ENCODE results near the gene NR6A1. TPM values are rescaled to one million over a fixed set of nuclear protein-coding genes. Genes with fewer than 3 reads are reported as not detected.

The NR6A1 gene
- polyA plus RNA-seq, 2 of the 4 experiments (the other 2 are of a cell fraction), result 1.7 to 3.3 TPM

DNA sequence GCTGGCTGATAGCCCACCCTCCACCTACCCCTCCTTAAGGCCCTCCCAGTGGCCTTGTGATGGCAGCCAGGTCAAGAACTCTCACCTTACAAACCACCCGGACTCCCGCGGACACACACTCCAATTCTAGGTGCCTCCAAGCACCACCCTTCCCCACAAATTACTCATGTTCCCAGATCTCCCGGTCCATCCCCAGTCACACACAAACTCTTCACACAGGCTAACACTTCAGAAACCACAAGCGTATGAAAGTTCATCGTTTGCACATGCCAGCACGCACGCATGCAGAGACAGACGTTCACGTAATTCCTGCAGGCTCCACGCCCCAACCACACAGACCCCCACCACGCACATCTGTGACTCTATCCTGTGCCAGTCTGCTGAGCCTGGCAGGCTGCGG, 281.9 kb downstream of the NR6A1 start:
- no peak overlapping the region for H3K4me3 ChIP-seq
- ChIA-PET POLR2A (no interaction called here), CTCF (interaction anchor here (0.9 to 1.0 kb wide), 2 partner anchors 11 to 70 kb away, joined by 3 read pairs; no protein-coding TSS in a partner anchor)
- 69% methylated on average over 12 of the region's 13 CpGs for WGBS (ENCODE audit: missing lambda C conversion rate)
- no peak for FAIRE-seq
- H3K4me1 ChIP-seq, result no peaks in the 10 kb centered on the region
- no peak overlapping the region for H3K4me2 ChIP-seq
- no peak for DNase-seq (ENCODE audit: low read depth in 1 of 2, low spot score in 1 of 2)
- no peak for ATAC-seq
- H3K27ac ChIP-seq, result no peak overlapping the region
- no peak for TF ChIP-seq REST (IDR thresholded peaks at IDR 0.05)
- no peak for TF ChIP-seq ATOH8 (CRISPR knock-in tag; IDR thresholded peaks at IDR 0.05; ENCODE audit: low read depth)
- TF ChIP-seq, protein P1, sequence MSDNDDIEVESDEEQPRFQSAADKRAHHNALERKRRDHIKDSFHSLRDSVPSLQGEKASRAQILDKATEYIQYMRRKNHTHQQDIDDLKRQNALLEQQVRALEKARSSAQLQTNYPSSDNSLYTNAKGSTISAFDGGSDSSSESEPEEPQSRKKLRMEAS (IDR thresholded peaks at IDR 0.05), result no peak
- TF ChIP-seq FOXS1 (CRISPR knock-in tag; IDR thresholded peaks at IDR 0.05), result no peak
- TF ChIP-seq SMC3 (IDR thresholded peaks at IDR 0.05), result no peak
- no peaks in the 10 kb centered on the region for H3K9me3 ChIP-seq

DNA sequence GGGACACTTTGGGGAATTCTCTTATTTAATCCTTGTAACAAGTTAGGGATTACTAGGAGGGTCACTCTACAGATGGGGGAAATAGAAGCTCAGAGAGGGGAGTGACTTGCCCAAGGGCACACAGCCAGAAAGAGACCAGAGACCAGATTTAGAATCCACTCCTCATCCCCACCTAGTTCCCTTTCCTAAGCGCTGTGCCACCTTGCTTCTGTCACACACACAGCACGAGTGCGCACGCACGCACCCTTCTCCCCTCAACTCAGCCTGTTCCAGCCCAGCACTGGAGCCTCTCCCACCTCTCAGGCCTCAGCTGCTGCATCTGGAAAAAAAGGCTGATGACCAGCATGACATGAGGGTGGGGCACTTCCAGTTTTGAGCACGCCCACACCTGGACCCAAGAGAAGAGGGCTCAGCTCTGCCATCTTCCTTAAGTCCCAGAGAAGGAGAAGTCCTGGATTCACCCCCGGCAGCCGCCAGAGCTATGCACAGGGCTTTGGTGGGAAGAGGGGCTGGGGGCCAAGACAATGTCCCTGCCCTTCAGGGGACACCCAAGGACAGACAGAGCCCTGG, 282.4 kb downstream of the NR6A1 start:
- DNase-seq (ENCODE audit: low read depth in 1 of 2, low spot score in 1 of 2) (no peak), FAIRE-seq (no peak), ATAC-seq (no peak)
- H3K4me2 ChIP-seq, result no peak overlapping the region
- no peak overlapping the region for H3K4me3 ChIP-seq
- ChIA-PET CTCF (interaction anchor here (0.9 to 1.0 kb wide), 2 partner anchors 11 to 70 kb away, joined by 3 read pairs; no protein-coding TSS in a partner anchor), POLR2A (no interaction called here)
- no peaks in the 10 kb centered on the region for H3K9me3 ChIP-seq
- 87% methylated on average over 7 of the region's 8 CpGs for WGBS (ENCODE audit: missing lambda C conversion rate)
- TF ChIP-seq ZSCAN20 (CRISPR knock-in tag; IDR thresholded peaks at IDR 0.05) (no peak), HOXB13 (CRISPR knock-in tag; IDR thresholded peaks at IDR 0.05; ENCODE audit: low read depth) (no peak)
- no peak overlapping the region for H3K27ac ChIP-seq
- no peaks in the 10 kb centered on the region for H3K4me1 ChIP-seq

DNA sequence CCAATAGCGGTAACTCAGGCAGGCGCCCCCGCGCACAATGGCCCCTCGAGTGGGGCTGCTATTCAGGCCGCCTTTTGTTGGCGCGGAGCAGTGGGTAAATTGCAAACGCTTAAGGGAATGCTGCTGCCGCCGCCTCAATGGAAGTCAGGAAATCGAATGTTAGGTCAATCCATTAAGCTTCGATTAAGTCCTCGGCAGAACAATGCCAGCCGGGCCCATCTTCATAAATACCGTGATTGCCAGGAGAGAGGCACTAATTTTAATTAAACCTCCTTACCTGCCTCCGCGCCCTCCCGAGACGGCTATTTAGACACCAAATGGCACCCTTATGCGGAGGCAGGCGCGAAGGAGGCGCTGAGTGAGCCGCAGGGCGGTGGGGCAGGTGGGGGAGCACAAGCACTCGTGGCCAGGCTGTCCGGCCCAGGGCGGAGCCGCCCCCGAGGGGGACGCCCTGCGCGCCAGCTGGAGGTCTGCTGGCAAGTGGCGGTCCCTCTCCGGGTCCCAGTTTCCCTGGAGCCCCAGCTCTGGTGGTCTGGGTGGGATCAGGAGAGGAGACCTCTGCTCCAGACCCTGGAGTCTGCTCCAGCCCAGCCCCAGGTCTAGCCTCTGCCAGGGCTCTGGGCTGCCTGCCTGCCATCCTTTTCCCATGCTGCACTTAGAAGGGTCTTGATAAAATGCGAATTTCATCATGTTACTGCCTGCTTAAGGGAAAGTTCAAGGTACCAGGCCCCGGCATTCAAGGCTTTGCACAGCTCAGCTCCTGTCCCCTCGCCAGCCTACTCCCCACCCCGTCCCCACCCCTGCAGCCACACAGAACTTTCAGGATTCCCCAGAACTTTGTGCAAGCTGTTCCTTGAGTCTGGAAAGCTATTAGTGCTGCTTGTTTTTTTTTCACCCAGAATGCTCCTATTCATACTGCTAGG, 283.6 kb downstream of the NR6A1 start:
- DNase-seq (ENCODE audit: low read depth in 1 of 2, low spot score in 1 of 2) (no peak), FAIRE-seq (no peak), ATAC-seq (no peak)
- no peak overlapping the region for H3K4me3 ChIP-seq
- no peaks in the 10 kb centered on the region for H3K4me1 ChIP-seq
- H3K9me3 ChIP-seq, result no peaks in the 10 kb centered on the region
- H3K27ac ChIP-seq, result no peak overlapping the region
- TF ChIP-seq EHF (CRISPR knock-in tag; IDR thresholded peaks at IDR 0.05) (no peak), PHF8 (IDR thresholded peaks at IDR 0.05; ENCODE audit: borderline replicate concordance, low read depth) (no peak), CBX2 (IDR thresholded peaks at IDR 0.05; ENCODE audit: borderline replicate concordance, low read depth) (no peak), CBX8 (IDR thresholded peaks at IDR 0.05) (no peak), CTCF (IDR thresholded peaks at IDR 0.05) (no peak), HOXA7 (CRISPR knock-in tag; IDR thresholded peaks at IDR 0.05) (no peak), FOSL2 (IDR thresholded peaks at IDR 0.05) (no peak), FOSL2 (CRISPR knock-in tag; IDR thresholded peaks at IDR 0.05) (no peak), EHMT2 (IDR thresholded peaks at IDR 0.05; ENCODE audit: low read depth) (no peak), TP53 (CRISPR knock-in tag; IDR thresholded peaks at IDR 0.05) (no peak), CHD4 (IDR thresholded peaks at IDR 0.05; ENCODE audit: borderline replicate concordance) (no peak), EP300 (IDR thresholded peaks at IDR 0.05) (no peak), KDM5A (IDR thresholded peaks at IDR 0.05) (no peak), HEYL (CRISPR knock-in tag; IDR thresholded peaks at IDR 0.05) (no peak), ATOH8 (CRISPR knock-in tag; IDR thresholded peaks at IDR 0.05; ENCODE audit: low read depth) (no peak), USF2 (IDR thresholded peaks at IDR 0.05) (no peak), GATA3 (IDR thresholded peaks at IDR 0.05; ENCODE audit: borderline replicate concordance) (no peak)
- ChIA-PET CTCF (interaction anchor here (0.9 to 2.0 kb wide), 5 partner anchors 10 to 73 kb away, joined by 3 to 6 read pairs (median 4); no protein-coding TSS in a partner anchor), POLR2A (no interaction called here)
- no peak overlapping the region for H3K4me2 ChIP-seq
- 69% methylated on average over 32 of the region's 40 CpGs for WGBS (ENCODE audit: missing lambda C conversion rate)

All from A549 (cell line).